Neural cell (in vitro differentiated cells): ENCODE measurements around the gene NPFFR1. TPM values are rescaled to one million over a fixed set of nuclear protein-coding genes. Genes with fewer than 3 reads are reported as not detected.

ENCODE experiments used
- H2AFZ ChIP-seq: fragments of 200-600, 300-800 bp; sonication (generic), shearing (Covaris generic); 2 replicates; pipeline ENCODE4 v1.6.0; 2014; ENCODE audit warnings: low read depth, mild to moderate bottlenecking, antibody characterized with exemption, low read length, moderate library complexity
- H3F3A ChIP-seq: fragments of 200-600 bp; shearing (Covaris generic); 2 replicates; pipeline ENCODE4 v1.6.1; 2016; ENCODE audit warnings: mild to moderate bottlenecking, moderate library complexity, mixed read lengths, antibody characterized with exemption, low read length; ENCODE audit not compliant: insufficient read depth, poor library complexity, severe bottlenecking
- H3K27ac ChIP-seq: fragments of 200-600, 300-800 bp; sonication (generic), shearing (Covaris generic); 2 replicates; pipeline ENCODE4 v1.5.1; 2014; ENCODE audit warnings: mild to moderate bottlenecking, low read length, moderate library complexity
- H3K27me3 ChIP-seq: fragments of 300-800, 200-600 bp; sonication (generic), shearing (Covaris generic); 2 replicates; pipeline ENCODE4 v1.6.0; 2014; ENCODE audit warnings: mild to moderate bottlenecking, low read depth, low read length, moderate library complexity; ENCODE audit not compliant: insufficient read depth
- H3K36me3 ChIP-seq: fragments of 300-800, 200-600 bp; sonication (generic), shearing (Covaris generic); 2 replicates; pipeline ENCODE4 v1.5.1; 2014; ENCODE audit warnings: mild to moderate bottlenecking, antibody characterized with exemption, low read length, moderate library complexity; ENCODE audit not compliant: insufficient read depth
- H3K4me2 ChIP-seq: fragments of 300-800, 200-600 bp; sonication (generic), shearing (Covaris generic); 2 replicates; pipeline ENCODE4 v1.6.0; 2014; ENCODE audit warnings: mild to moderate bottlenecking, low read length
- H3K4me3 ChIP-seq: fragments of 300-800, 200-600 bp; sonication (generic), shearing (Covaris generic); 2 replicates; pipeline ENCODE4 v1.5.1; 2014; ENCODE audit warnings: mild to moderate bottlenecking, low read length, moderate library complexity
- H3K79me2 ChIP-seq: fragments of 200-600 bp; shearing (Covaris generic); replicated peaks from 2 replicates; pipeline ENCODE4 v1.6.0; 2014; ENCODE audit warnings: mild to moderate bottlenecking, low read length, moderate library complexity; ENCODE audit not compliant: insufficient read depth
- H3K9ac ChIP-seq: fragments of 300-800, 200-600 bp; sonication (generic), shearing (Covaris generic); 2 replicates; pipeline ENCODE4 v1.6.1; 2016; ENCODE audit warnings: mild to moderate bottlenecking, low read length, mixed read lengths
- H3K9me2 ChIP-seq: fragments of 200-600 bp; shearing (Covaris generic); 2 replicates; pipeline ENCODE4 v1.6.1; 2016; ENCODE audit warnings: mild to moderate bottlenecking, low read length, mixed read lengths; ENCODE audit not compliant: insufficient read depth
- H3K9me3 ChIP-seq: fragments of 200-600, 300-800 bp; sonication (generic), shearing (Covaris generic); 2 replicates; pipeline ENCODE4 v1.6.1; 2016; ENCODE audit warnings: mild to moderate bottlenecking, mixed run types, low read length, moderate library complexity, mixed read lengths
- H4K20me1 ChIP-seq: fragments of 200-600 bp; shearing (Covaris generic); 2 replicates; pipeline ENCODE4 v1.6.1; 2016; ENCODE audit warnings: mild to moderate bottlenecking, mixed run types; ENCODE audit not compliant: insufficient read depth
- CTCF ChIP-seq: fragments of 450-650 bp; IDR thresholded peaks from 2 replicates; pipeline ENCODE4 v1.5.1; 2014; ENCODE audit warnings: antibody characterized with exemption, mild to moderate bottlenecking, moderate library complexity; ENCODE audit not compliant: poor library complexity, severe bottlenecking
- EP300 ChIP-seq: fragments of 450-650 bp; conservative IDR thresholded peaks from 2 replicates; pipeline ENCODE4 v1.6.1; 2014; ENCODE audit warnings: antibody characterized with exemption, mild to moderate bottlenecking, moderate library complexity; ENCODE audit not compliant: poor library complexity, severe bottlenecking
- EZH2 ChIP-seq: fragments of 200-600, 300-800 bp; shearing (Covaris generic), sonication (generic); IDR thresholded peaks from 2 replicates; pipeline ENCODE4 v1.6.1; 2014; ENCODE audit warnings: antibody characterized with exemption, low read length, borderline replicate concordance, mild to moderate bottlenecking; ENCODE audit not compliant: insufficient read depth, poor library complexity, severe bottlenecking
- POLR2AphosphoS5 ChIP-seq: IDR thresholded peaks from 2 replicates; pipeline ENCODE4 v1.6.1; 2012
- RAD21 ChIP-seq: fragments of 450-650 bp; conservative IDR thresholded peaks from 2 replicates; pipeline ENCODE4 v1.6.1; 2014; ENCODE audit warnings: antibody characterized with exemption, mild to moderate bottlenecking, moderate library complexity
- REST ChIP-seq: IDR thresholded peaks from 2 replicates; pipeline ENCODE4 v1.6.1; 2012; ENCODE audit warnings: borderline replicate concordance
- SMC3 ChIP-seq: fragments of 450-650 bp; conservative IDR thresholded peaks from 2 replicates; pipeline ENCODE4 v1.6.1; 2014; ENCODE audit warnings: antibody characterized with exemption, mild to moderate bottlenecking, moderate library complexity; ENCODE audit not compliant: poor library complexity
- TAF1 ChIP-seq: IDR thresholded peaks from 2 replicates; pipeline ENCODE4 v1.6.1; 2012; ENCODE audit warnings: low read depth
- polyA plus RNA-seq: library from polyadenylated mRNA; depleted of rRNA; stranded (reverse); fragments of >200 nt; gene quantifications from 2 replicates; pipeline ENCODE4 v1.2.3, GENCODE V29; 2014

The NPFFR1 gene
- polyA plus RNA-seq, 1 donor from 2014 or later, result 0.07 TPM

GRCh38 chr10:70269741-70270140, 14.1 kb downstream of the NPFFR1 start:
- TF ChIP-seq CTCF (no peak), SMC3 (no peak), EZH2 (no peak), REST (no peak)
- H3K4me2 ChIP-seq, result no peak overlapping the region
- no peaks in the 10 kb centered on the region for H4K20me1 ChIP-seq
- H3K79me2 ChIP-seq, result no peaks in the 10 kb centered on the region
- H3K9me2 ChIP-seq, result no peaks in the 10 kb centered on the region
- no peaks in the 10 kb centered on the region for H3K9me3 ChIP-seq
- no peak overlapping the region for H2AFZ ChIP-seq
- H3K36me3 ChIP-seq, result no peaks in the 10 kb centered on the region
- H3F3A ChIP-seq, result no peaks in the 10 kb centered on the region
- H3K27me3 ChIP-seq, result no peaks in the 10 kb centered on the region
- H3K9ac ChIP-seq, result no peak overlapping the region
- H3K27ac ChIP-seq, result no peak overlapping the region
- H3K4me3 ChIP-seq, result no peak overlapping the region

GRCh38 chr10:70268376-70268775, 15.4 kb downstream of the NPFFR1 start:
- Histone ChIP-seq H3K27ac (no peak overlapping the region), H3K9ac (no peak overlapping the region), H2AFZ (no peak overlapping the region)

More at GRCh38 chr10:70268376-70268775, 15.4 kb downstream of the NPFFR1 start:
- H3K9me3 ChIP-seq, result no peaks in the 10 kb centered on the region
- no peaks in the 10 kb centered on the region for H3K79me2 ChIP-seq
- no peaks in the 10 kb centered on the region for H3K36me3 ChIP-seq
- TF ChIP-seq REST, result no peak
- no peak for TF ChIP-seq RAD21
- TF ChIP-seq TAF1, result no peak
- no peak for TF ChIP-seq POLR2AphosphoS5
- no peak for TF ChIP-seq CTCF
- TF ChIP-seq SMC3, result no peak
- no peak for TF ChIP-seq EP300
- no peaks in the 10 kb centered on the region for H4K20me1 ChIP-seq
- no peak overlapping the region for H3K4me3 ChIP-seq
- no peak overlapping the region for H3K4me2 ChIP-seq
- H3K9me2 ChIP-seq, result no peaks in the 10 kb centered on the region
- no peaks in the 10 kb centered on the region for H3K27me3 ChIP-seq
- no peaks in the 10 kb centered on the region for H3F3A ChIP-seq
